Parathyroid adenoma (tissue), 2 donors: Measurements from ENCODE around the gene MOGAT2.

ENCODE experiments used
- H2AFZ ChIP-seq: fragments of 300-600 bp; sonication (generic); one replicate; pipeline ENCODE4 v1.7.0; 2017; ENCODE audit warnings: antibody characterized with exemption, mild to moderate bottlenecking
- H3K27ac ChIP-seq: fragments of 300-600 bp; sonication (generic); one replicate; pipeline ENCODE4 v1.7.0; 2017
- H3K27me3 ChIP-seq: fragments of 300-600 bp; sonication (generic); one replicate; pipeline ENCODE4 v1.7.0; 2017; ENCODE audit warnings: low read length; ENCODE audit not compliant: control insufficient read depth, insufficient read depth
- H3K36me3 ChIP-seq: fragments of 300-600 bp; sonication (generic); one replicate; pipeline ENCODE4 v1.7.0; 2017; ENCODE audit warnings: low read length; ENCODE audit not compliant: control insufficient read depth, insufficient read depth
- H3K4me1 ChIP-seq: fragments of 300-600 bp; sonication (generic); one replicate; pipeline ENCODE4 v1.7.0; 2017; ENCODE audit warnings: control low read depth
- H3K4me2 ChIP-seq: fragments of 300-600 bp; sonication (generic); one replicate; pipeline ENCODE4 v1.7.0; 2017; ENCODE audit warnings: low read length
- H3K4me3 ChIP-seq: fragments of 300-600 bp; sonication (generic); one replicate; pipeline ENCODE4 v1.7.0; 2017; ENCODE audit warnings: low read depth, low read length
- H3K79me2 ChIP-seq: fragments of 300-600 bp; sonication (generic); one replicate; pipeline ENCODE4 v1.7.0; 2017; ENCODE audit warnings: control low read depth
- H3K9ac ChIP-seq: fragments of 300-600 bp; sonication (generic); one replicate; pipeline ENCODE4 v1.7.0; 2017; ENCODE audit warnings: mild to moderate bottlenecking
- H3K9me3 ChIP-seq: fragments of 300-600 bp; sonication (generic); one replicate; pipeline ENCODE4 v1.7.0; 2017; ENCODE audit warnings: low read length; ENCODE audit not compliant: control insufficient read depth
- CTCF ChIP-seq: fragments of 300-600 bp; sonication (generic); IDR thresholded peaks from one replicate; pipeline ENCODE4 v1.7.0; 2017; ENCODE audit warnings: antibody characterized with exemption, mild to moderate bottlenecking
- donor health status: primary hyperparathyroidism.

The MOGAT2 gene

GRCh38 chr11:75719340-75720239 lies 2.0 kb downstream of the MOGAT2 start:
- Histone ChIP-seq H3K79me2 (no peaks in the 10 kb centered on the region), H3K36me3 (no peaks in the 10 kb centered on the region), H2AFZ (no peak overlapping the region), H3K27ac (no peak overlapping the region), H3K9ac (no peak overlapping the region), H3K9me3 (no peaks in the 10 kb centered on the region), H3K27me3 (no peaks in the 10 kb centered on the region), H3K4me1 (no peaks in the 10 kb centered on the region), H3K4me3 (no peak overlapping the region), H3K4me2 (no peak overlapping the region)
- TF ChIP-seq CTCF, result no peak

GRCh38 chr11:75720639-75721038 lies 3.0 kb downstream of the MOGAT2 start:
- no peaks in the 10 kb centered on the region for H3K4me1 ChIP-seq
- no peak overlapping the region for H3K27ac ChIP-seq
- H3K4me2 ChIP-seq, result no peak overlapping the region
- H3K9me3 ChIP-seq, result no peaks in the 10 kb centered on the region
- no peaks in the 10 kb centered on the region for H3K36me3 ChIP-seq
- no peak for TF ChIP-seq CTCF
- H3K79me2 ChIP-seq, result no peaks in the 10 kb centered on the region
- no peaks in the 10 kb centered on the region for H3K27me3 ChIP-seq
- no peak overlapping the region for H2AFZ ChIP-seq
- H3K4me3 ChIP-seq, result no peak overlapping the region
- H3K9ac ChIP-seq, result no peak overlapping the region

- no peak for TF ChIP-seq CTCF
- Histone ChIP-seq H3K4me3 (no peak overlapping the region), H3K79me2 (no peaks in the 10 kb centered on the region), H3K27ac (no peak overlapping the region), H3K36me3 (no peaks in the 10 kb centered on the region), H3K4me2 (no peak overlapping the region), H3K9me3 (no peaks in the 10 kb centered on the region), H3K9ac (no peak overlapping the region), H2AFZ (no peak overlapping the region), H3K27me3 (no peaks in the 10 kb centered on the region), H3K4me1 (no peaks in the 10 kb centered on the region)
Observed at GRCh38 chr11:75721852-75722668, 4.4 kb downstream of the MOGAT2 start.

GRCh38 chr11:75722669-75723042 lies 5.0 kb downstream of the MOGAT2 start:
- no peak for TF ChIP-seq CTCF
- no peak overlapping the region for H3K4me3 ChIP-seq
- H3K36me3 ChIP-seq, result no peaks in the 10 kb centered on the region
- no peak overlapping the region for H3K27ac ChIP-seq
- H3K27me3 ChIP-seq, result no peaks in the 10 kb centered on the region
- no peaks in the 10 kb centered on the region for H3K4me1 ChIP-seq
- H3K4me2 ChIP-seq, result no peak overlapping the region
- H3K79me2 ChIP-seq, result no peaks in the 10 kb centered on the region
- H3K9ac ChIP-seq, result no peak overlapping the region
- no peaks in the 10 kb centered on the region for H3K9me3 ChIP-seq
- no peak overlapping the region for H2AFZ ChIP-seq
